GM20431 (cell line): ENCODE measurements around the gene CLTA.
"Not testable (repeated sequence)": the region's sequence is repeated elsewhere in the genome, so short reads cannot be mapped to it uniquely, and the experiment has no call there.

ENCODE experiments used
- in situ Hi-C: fragments of 300-500 bp; cut with MseI, MboI; formaldehyde crosslinking; loops from one replicate; pipeline ENCODE4 v1.15.0; 2020; ENCODE audit warnings: low sequenced_read_pairs; ENCODE audit not compliant: unreplicated experiment

Gene CLTA

GRCh38 chr9:36156116-36156515 is 34.6 kb upstream of the CLTA start:
- in situ Hi-C loops: no loop called here

DNA sequence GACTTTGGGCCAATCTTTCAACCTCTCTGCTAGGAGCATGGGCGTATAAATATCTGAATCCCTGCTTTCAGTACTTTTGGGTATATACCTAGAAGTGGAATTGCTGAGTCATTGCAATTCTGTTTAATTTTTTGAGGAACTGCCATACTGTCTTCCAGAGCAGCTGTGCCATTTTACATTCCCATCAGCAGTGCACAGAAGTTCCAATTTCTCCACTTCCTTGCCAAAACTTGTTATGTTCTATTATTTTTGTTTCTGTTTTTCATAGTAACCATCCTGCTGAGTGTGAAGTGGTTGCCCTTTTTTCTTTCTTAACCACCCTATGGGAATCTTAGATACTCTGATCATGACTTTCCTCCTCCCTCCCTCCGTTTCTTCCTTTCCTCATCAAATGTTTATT is 32.6 kb upstream of the CLTA start:
- in situ Hi-C loops: no loop called here

- in situ Hi-C loops: no loop called here
These were observed 31.8 kb upstream of the CLTA start for GRCh38 chr9:36158917-36159316.

DNA sequence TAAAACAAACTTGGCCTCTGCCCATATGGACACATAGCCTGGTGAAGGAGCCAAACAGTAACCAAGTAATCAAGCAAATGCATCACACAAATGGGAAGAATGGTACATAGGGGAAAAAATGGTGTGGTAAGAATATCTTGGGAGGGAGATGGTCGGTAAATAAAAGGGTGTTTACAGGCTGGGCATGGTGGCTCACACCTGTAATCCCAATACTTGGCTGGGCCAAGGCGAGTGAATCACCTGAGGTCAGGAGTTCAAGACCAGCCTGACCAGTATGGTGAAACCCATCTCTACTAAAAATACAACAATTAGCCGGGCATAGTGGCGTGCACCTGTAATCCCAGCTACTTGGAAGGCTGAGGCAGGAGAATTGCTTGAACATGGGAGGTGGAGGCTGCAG is 31.2 kb upstream of the CLTA start:
- in situ Hi-C loops: not testable (repeated sequence)

DNA sequence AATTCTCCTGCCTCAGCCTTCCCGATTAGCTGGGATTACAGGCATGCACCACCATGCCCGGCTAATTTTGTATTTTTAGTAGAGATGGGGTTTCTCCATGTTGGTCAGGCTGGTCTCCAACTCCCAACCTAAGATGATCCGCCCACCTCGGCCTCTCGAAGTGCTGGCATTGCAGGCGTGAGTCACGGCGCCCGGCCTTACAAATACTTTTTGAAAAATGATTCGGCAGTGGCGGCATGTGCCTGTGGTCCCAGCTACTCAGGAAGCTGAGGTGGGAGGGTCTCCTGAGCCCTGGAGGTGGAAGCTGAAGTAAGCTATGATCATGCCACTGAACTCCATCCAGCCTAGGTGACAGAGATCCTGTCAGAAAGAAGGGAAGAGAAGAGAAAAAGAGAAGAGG is 30.6 kb upstream of the CLTA start:
- in situ Hi-C loops: not testable (repeated sequence)

GRCh38 chr9:36161187-36161586 is 29.5 kb upstream of the CLTA start:
- in situ Hi-C loops: no loop called here

- in situ Hi-C loops: no loop called here
These were observed 28.4 kb upstream of the CLTA start for GRCh38 chr9:36162211-36162738.

DNA sequence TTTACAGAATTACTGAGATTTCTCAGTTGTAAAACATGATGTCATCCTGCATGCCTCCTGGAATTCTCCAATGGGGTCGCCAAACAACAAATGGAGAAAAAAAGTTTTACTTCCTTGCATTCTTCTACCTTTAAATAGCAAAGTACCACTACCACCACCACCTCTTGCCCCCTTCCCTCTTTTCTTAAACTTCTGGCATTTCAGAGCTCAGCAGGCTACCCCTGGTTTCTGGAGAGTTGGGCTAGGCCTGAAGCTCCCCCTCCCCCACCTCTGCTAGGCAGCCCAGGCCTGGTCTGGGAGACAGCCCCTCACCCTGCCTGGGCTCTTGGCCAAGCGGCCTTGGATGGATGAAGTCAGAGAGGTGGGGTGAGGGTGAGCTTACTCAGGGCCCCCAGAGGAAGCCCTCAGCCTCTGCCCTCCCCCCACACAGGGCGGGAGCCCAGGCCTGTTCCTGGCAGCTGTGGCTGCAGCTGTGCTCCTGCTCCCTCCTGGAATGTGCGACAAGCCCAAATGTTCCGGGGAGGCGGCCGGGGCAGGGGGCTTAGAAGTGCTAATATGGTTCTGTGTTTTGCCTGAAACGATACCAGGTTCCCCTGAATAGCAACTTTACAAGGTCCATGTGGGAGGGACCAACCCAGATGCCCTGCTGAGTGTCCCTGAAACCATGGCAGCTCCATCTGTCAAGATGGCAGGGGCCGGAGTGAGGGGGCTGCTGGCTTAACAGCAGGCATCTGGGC is 27.5 kb upstream of the CLTA start:
- in situ Hi-C loops: no loop called here

DNA sequence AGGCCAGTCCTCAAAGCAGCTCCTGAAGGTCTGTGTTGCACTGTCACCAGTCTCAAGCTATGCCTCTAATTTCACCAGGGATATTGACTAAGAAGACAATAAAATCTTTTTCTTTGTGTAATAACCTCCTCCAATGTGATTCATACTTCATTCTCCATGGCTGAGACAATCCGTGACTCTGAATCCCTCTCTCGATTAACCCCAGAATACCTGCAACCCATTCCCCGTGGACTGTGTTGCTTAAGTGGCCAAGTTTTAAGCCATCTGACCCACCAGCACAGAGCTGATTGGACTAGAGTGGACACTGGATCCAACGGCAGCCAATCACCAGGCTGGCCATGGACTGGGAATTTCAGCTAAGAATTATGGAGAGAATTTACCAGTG is 26.9 kb upstream of the CLTA start:
- in situ Hi-C loops: no loop called here

GRCh38 chr9:36164372-36164771 is 26.3 kb upstream of the CLTA start:
- in situ Hi-C loops: no loop called here

DNA sequence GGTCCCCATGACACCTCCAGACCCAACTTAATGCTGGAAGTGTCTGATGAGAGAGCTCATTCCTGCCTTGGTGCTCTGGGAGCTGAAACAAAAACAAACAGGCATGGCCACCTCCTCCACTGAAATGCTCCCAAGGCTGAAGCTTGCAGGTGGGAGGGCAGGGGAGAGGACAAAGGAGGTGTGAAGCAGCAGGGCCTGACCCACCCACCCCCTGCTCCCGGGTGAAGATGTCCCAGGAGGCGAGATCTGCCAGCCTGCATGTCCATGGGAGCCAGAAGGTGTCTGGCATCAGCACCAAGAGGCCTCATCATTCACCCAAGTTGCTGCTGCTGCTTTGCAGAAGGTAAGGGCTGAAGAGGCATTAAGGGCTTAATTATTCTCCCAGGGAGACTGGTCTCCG is 25.7 kb upstream of the CLTA start:
- in situ Hi-C loops: loop anchor here (5.0 kb wide), 1 partner anchor 58 kb away; no protein-coding TSS in a partner anchor

DNA sequence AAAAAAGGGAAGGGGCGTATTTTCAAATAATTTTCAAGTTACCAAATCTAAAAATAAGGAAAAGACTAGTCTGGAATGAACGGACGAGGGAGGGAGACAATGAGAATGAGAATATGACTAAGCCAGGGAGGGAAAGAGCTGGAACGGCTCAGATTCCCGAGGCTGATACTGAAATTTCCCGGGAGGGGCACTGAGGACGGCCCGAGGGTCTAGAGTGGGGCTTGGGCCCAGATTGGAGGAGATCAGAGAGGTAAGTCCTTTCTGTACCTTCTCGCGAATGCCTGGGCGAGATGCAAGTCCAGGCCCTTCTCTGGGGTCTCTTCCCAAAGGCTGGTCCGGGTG is 24.9 kb upstream of the CLTA start:
- in situ Hi-C loops: loop anchor here (5.0 kb wide), 1 partner anchor 58 kb away; no protein-coding TSS in a partner anchor

- in situ Hi-C loops: loop anchor here (5.0 kb wide), 1 partner anchor 59 kb away; no protein-coding TSS in a partner anchor
These were observed 24.4 kb upstream of the CLTA start for GRCh38 chr9:36166168-36166927.

DNA sequence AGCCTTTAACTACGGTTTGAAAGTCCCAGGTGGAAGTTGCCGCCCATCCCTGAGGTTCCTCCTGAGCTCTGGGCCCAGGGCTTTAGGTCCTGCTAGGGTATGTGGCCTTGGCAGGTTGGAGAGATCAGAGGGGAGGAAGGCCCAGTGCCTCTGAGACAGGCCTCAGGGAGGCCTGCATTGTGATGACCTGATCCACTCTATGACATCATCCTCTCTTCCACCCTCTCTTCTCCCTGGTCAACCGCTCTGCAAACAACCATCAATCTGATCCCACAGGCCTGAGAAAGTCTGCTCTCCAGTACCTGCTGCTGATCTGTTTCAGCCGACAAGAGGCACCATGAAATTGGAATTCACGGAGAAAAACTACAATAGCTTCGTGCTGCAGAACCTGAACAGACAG is 21.6 kb upstream of the CLTA start, which contains the start of gene CCIN:
CCIN (plus strand) TSS at position 223 of the 400 bp plus-strand sequence; CDS start at position 338, 115 bp downstream.
- in situ Hi-C loops: loop anchor here (5.0 kb wide), 1 partner anchor 62 kb away; no protein-coding TSS in a partner anchor

DNA sequence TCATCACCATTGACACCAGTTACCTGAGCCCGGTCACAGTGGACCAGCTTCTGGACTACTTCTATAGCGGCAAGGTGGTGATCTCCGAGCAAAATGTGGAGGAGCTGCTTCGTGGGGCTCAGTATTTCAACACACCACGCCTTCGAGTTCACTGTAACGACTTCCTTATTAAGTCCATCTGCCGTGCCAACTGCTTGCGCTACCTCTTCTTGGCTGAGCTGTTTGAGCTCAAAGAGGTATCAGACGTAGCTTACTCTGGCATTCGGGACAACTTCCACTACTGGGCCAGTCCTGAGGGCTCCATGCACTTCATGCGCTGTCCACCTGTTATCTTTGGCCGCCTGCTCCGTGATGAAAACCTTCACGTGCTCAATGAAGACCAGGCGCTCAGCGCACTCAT is 21.0 kb upstream of the CLTA start:
- in situ Hi-C loops: loop anchor here (5.0 kb wide), 1 partner anchor 62 kb away; no protein-coding TSS in a partner anchor

DNA sequence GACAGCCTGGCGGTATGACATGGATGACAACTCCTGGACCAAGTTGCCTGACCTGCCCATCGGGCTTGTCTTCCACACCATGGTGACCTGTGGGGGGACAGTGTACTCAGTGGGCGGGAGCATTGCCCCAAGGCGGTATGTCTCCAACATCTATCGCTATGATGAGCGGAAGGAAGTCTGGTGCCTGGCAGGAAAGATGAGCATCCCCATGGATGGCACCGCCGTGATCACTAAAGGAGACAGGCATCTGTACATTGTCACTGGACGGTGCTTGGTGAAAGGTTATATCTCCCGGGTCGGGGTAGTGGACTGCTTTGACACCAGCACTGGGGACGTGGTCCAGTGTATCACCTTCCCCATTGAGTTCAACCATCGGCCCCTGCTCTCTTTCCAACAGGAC is 20.2 kb upstream of the CLTA start:
- in situ Hi-C loops: no loop called here

DNA sequence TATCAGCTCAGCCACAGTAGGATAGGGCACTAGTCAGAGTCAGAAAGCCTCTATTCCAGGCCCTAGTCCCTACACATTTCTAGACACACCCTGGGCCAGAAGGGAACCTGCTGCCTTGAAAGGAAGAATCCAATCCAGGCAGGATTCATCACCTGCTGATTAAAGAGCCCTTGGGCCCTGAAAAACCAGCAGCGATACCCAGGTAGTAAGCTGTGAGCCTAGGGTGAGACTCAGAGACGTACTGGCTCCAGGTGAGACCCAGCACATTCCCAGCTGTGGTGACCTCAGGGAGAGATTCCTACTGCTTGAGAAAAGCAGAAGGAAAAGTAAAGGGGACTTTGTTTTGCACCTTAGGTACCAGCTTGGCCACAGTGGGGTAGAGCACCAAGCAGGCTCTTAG is 16.9 kb upstream of the CLTA start:
- in situ Hi-C loops: no loop called here

DNA sequence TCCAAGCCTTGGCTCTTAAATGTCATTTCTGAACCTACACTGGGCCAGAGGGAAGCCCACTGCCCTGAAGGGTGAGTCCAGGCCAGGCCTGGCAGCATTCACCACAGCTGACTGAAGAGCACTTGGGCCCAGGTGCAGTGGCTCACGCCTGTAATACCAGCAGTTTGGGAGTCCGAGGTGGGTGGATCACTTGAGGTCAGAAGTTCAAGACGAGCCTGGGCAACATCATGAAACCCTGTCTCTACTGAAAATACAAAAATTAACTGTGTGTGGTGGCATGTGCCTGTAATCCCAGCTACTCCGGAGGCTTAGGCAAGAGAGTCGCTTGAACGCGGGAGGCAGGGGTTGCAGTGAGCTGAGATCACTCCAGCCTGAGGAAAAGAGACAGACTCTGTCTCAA is 16.4 kb upstream of the CLTA start:
- in situ Hi-C loops: no loop called here

DNA sequence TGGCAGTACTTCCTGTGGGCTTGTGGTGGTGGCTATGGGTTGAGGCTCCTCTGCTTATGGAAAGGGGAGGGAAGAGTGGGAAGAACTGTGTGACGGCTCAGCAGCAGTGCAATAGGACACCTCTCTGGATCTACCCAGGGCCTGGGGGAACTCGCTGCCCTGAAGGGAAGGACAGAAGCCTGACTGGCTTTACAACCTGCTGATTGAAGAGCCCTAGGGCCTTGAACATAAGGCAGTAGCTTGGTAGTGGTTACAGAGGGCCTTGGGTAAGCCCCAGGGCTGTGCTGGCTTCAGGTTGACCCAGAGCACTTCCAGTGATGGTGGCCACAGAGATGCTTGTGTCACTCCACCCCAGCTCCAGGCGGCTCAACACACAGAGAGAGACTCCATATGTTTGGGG is 16.0 kb upstream of the CLTA start:
- in situ Hi-C loops: no loop called here

DNA sequence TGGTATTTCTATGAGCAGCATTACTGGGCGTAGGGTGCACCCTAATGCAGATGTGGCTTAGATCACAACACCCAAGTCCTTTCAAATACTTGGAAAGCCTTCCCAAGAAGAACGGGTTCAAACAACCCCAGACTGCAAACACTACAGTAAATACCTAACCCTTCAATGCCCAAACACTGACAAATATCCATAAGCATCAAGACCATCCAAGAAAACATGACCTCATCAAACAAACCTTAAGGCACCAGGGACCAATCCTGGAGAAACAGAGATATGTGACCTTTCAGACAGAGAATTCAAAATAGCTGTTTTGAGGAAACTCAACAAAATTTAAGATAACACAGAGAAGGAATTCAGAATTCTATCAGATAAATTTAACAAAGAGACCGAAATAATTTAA is 15.5 kb upstream of the CLTA start:
- in situ Hi-C loops: not testable (repeated sequence)

- in situ Hi-C loops: not testable (repeated sequence)
These were observed 14.2 kb upstream of the CLTA start for GRCh38 chr9:36176496-36176895.
